ENCODE results near the gene ITGB3BP. TPM values are rescaled to one million over a fixed set of nuclear protein-coding genes. Genes with fewer than 3 reads are reported as not detected.

The ITGB3BP gene
- total RNA-seq, 1 experiment from 2014 or later = 31.9 TPM

DNA sequence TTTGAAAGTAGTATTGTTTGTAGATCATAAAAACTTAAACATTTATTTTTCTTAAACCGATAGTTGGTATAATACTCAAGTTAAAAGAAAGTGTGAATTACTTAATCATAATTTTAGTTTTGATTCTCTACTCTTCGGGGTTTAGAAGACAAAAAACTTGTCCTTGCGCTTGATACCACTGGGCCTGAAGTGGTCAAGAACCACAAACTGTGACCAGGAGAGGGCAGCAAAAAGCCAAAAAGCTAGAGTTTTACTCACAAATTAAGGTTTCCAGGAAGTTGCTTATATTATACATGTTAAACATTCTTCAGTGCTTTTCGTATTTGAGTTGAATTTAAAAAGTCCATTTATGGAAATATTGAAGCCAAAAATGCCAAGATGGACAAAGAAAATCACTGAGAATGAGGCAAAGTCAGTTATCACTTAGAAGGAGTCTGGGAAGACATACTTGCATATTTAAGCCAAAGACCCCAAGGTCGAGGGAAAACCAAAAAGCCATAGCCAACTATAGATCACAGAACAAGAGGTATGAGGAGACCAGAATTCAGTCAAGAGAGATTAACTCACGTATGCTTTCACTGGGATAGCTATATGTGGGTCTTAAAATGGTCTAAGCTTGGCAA is 34.5 kb upstream of the ITGB3BP start:
- TF ChIP-seq, protein P1, sequence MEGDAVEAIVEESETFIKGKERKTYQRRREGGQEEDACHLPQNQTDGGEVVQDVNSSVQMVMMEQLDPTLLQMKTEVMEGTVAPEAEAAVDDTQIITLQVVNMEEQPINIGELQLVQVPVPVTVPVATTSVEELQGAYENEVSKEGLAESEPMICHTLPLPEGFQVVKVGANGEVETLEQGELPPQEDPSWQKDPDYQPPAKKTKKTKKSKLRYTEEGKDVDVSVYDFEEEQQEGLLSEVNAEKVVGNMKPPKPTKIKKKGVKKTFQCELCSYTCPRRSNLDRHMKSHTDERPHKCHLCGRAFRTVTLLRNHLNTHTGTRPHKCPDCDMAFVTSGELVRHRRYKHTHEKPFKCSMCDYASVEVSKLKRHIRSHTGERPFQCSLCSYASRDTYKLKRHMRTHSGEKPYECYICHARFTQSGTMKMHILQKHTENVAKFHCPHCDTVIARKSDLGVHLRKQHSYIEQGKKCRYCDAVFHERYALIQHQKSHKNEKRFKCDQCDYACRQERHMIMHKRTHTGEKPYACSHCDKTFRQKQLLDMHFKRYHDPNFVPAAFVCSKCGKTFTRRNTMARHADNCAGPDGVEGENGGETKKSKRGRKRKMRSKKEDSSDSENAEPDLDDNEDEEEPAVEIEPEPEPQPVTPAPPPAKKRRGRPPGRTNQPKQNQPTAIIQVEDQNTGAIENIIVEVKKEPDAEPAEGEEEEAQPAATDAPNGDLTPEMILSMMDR (IDR thresholded peaks at IDR 0.05) = peak; percentile 71; the same call in 1 of the 2 replicates
- no peak for TF ChIP-seq TCF7L2 (IDR thresholded peaks at IDR 0.05; ENCODE audit: low read depth, low read length)
- H3K27me3 ChIP-seq (ENCODE audit: control insufficient read depth, insufficient read depth, low read length) = no peaks in the 10 kb centered on the region
- CTCF ChIA-PET = interaction anchor here (0.6 to 1.1 kb wide), 3 partner anchors 11 to 117 kb away, joined by 3 to 4 read pairs (median 3); no protein-coding TSS in a partner anchor

DNA sequence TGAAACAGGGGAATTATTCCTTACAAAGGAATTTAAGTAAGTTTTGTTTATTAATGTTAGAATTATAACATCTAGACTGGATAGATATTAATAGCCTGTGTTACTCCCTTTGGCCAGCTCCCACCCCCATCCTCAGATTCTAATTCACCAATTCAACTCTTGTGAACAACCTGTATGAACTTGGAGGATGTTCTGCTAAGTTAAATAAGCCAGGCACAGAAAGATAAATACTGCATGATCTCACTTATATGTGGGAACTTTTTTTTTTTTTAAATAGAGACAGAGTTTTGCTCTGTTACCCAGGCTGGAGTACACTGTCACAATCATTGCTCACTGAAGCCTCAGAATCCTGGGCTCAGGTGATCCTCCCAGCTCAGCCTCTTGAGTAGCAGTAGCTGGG is 32.5 kb upstream of the ITGB3BP start:
- intact Hi-C loops (cut with micrococcal nuclease; ENCODE audit: unreplicated experiment) = no loop called here
- no TSS peak for BruUV-seq (replicated peaks)
- Histone ChIP-seq H3K27me3 (ENCODE audit: control insufficient read depth, insufficient read depth, low read length) (no peaks in the 10 kb centered on the region), H3K36me3 (ENCODE audit: control insufficient read depth, insufficient read depth, low read length) (no peaks in the 10 kb centered on the region), H3K9me3 (ENCODE audit: control insufficient read depth, insufficient read depth, low read depth, low read length) (no peaks in the 10 kb centered on the region), H3K27ac (ENCODE audit: low read length) (no peak overlapping the region), H3K4me3 (ENCODE audit: low read depth in 2 of 2, low read length in 2 of 2) (no peak overlapping the region), H3K4me1 (ENCODE audit: control insufficient read depth, insufficient read depth, low read length) (no peaks in the 10 kb centered on the region)
- ATAC-seq = no peak
- in situ Hi-C loops (cut with HindIII; ENCODE audit: low pct_unique_long_range_greater_than_20kb, low sequenced_read_pairs) = no loop called here
- ChIA-PET POLR2A (no interaction called here), CTCF (interaction anchor here (1.0 kb wide), 1 partner anchor 20 kb away, joined by 3 read pairs; no protein-coding TSS in a partner anchor)
- no peak for DNase-seq (ENCODE audit: low read depth, low spot score)
- TF ChIP-seq, protein P2, sequence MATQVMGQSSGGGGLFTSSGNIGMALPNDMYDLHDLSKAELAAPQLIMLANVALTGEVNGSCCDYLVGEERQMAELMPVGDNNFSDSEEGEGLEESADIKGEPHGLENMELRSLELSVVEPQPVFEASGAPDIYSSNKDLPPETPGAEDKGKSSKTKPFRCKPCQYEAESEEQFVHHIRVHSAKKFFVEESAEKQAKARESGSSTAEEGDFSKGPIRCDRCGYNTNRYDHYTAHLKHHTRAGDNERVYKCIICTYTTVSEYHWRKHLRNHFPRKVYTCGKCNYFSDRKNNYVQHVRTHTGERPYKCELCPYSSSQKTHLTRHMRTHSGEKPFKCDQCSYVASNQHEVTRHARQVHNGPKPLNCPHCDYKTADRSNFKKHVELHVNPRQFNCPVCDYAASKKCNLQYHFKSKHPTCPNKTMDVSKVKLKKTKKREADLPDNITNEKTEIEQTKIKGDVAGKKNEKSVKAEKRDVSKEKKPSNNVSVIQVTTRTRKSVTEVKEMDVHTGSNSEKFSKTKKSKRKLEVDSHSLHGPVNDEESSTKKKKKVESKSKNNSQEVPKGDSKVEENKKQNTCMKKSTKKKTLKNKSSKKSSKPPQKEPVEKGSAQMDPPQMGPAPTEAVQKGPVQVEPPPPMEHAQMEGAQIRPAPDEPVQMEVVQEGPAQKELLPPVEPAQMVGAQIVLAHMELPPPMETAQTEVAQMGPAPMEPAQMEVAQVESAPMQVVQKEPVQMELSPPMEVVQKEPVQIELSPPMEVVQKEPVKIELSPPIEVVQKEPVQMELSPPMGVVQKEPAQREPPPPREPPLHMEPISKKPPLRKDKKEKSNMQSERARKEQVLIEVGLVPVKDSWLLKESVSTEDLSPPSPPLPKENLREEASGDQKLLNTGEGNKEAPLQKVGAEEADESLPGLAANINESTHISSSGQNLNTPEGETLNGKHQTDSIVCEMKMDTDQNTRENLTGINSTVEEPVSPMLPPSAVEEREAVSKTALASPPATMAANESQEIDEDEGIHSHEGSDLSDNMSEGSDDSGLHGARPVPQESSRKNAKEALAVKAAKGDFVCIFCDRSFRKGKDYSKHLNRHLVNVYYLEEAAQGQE (IDR thresholded peaks at IDR 0.05; ENCODE audit: insufficient read depth in 1 of 2, low read depth in 2 of 2, low read length in 1 of 2) = no peak
- TF ChIP-seq TCF7L2 (IDR thresholded peaks at IDR 0.05; ENCODE audit: low read depth, low read length) = no peak

More for the DNA sequence above, 34.5 kb upstream of the ITGB3BP start:
- ATAC-seq (0 out of 2 replicates have a peak, but pooled peaks have one; percentile 68), DNase-seq (ENCODE audit: low read depth, low spot score) (peak; percentile 22)
- in situ Hi-C loops (cut with HindIII; ENCODE audit: low pct_unique_long_range_greater_than_20kb, low sequenced_read_pairs) = no loop called here
- intact Hi-C loops (cut with micrococcal nuclease; ENCODE audit: unreplicated experiment) = no loop called here
- BruUV-seq (replicated peaks) = no TSS peak
- Histone ChIP-seq H3K36me3 (ENCODE audit: control insufficient read depth, insufficient read depth, low read length) (no peaks in the 10 kb centered on the region), H3K4me1 (ENCODE audit: control insufficient read depth, insufficient read depth, low read length) (no peaks in the 10 kb centered on the region), H3K4me3 (ENCODE audit: low read depth in 2 of 2, low read length in 2 of 2) (no peak overlapping the region), H3K27ac (ENCODE audit: low read length) (no peak overlapping the region), H3K9me3 (ENCODE audit: control insufficient read depth, insufficient read depth, low read depth, low read length) (no peaks in the 10 kb centered on the region)
- POLR2A ChIA-PET = no interaction called here

DNA sequence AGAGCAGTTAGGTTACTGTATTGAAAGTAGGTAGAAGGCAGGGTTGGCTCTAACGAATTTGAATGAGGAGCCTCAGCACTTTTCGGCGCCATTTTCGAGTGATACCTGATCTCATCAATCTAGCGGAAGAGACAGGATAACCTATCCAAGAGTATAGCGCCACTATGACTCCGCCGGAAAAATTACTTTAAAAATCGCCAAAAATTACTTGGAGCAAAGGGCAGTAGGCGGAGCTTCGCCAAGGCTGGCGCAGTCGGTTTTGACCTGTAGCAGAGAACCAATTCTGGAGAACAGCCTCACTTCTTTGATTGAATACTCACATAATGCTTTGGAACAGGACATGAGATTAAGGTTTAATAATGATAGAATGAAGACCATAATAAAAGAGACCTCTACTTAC is 25.9 kb upstream of the ITGB3BP start:
- POLR2A ChIA-PET = no interaction called here
- in situ Hi-C loops (cut with HindIII; ENCODE audit: low pct_unique_long_range_greater_than_20kb, low sequenced_read_pairs) = no loop called here
- Histone ChIP-seq H3K4me1 (ENCODE audit: control insufficient read depth, insufficient read depth, low read length) (no peaks in the 10 kb centered on the region), H3K9me3 (ENCODE audit: control insufficient read depth, insufficient read depth, low read depth, low read length) (no peaks in the 10 kb centered on the region), H3K4me3 (ENCODE audit: low read depth in 2 of 2, low read length in 2 of 2) (no peak overlapping the region), H3K36me3 (ENCODE audit: control insufficient read depth, insufficient read depth, low read length) (no peaks in the 10 kb centered on the region), H3K27me3 (ENCODE audit: control insufficient read depth, insufficient read depth, low read length) (no peaks in the 10 kb centered on the region), H3K27ac (ENCODE audit: low read length) (no peak overlapping the region)
- no peak for DNase-seq (ENCODE audit: low read depth, low spot score)
- no peak for TF ChIP-seq TCF7L2 (IDR thresholded peaks at IDR 0.05; ENCODE audit: low read depth, low read length)
- CTCF ChIA-PET = no interaction called here
- intact Hi-C loops (cut with micrococcal nuclease; ENCODE audit: unreplicated experiment) = no loop called here
- ATAC-seq = no peak
- no TSS peak for BruUV-seq (replicated peaks)

Data from Panc1 (cell line).